ENCODE measurements around the gene MAN2A1.

The MAN2A1 gene

GRCh38 chr5:109681763-109682162, 8.0 kb upstream of the MAN2A1 start:
- DNase-seq (ENCODE audit: low read depth) = no peak

DNA sequence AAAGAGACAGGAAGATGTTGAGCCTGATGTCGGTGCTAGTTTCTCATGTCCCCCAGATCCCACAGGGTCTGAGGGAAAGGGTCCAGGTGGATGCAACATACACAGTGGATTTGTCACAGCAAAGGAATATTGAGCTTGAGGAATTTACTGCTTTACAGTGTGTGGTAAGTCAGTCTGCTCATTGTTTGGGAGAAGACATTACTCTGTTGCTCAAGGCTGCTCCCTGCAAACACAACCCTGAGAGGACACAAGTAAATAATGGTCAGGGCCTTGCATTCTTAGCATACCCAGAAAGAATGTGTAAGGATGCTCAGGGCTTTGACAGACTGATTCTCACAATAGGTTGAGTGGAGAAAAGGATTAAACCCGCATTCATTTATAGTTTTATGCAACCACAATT, 7.3 kb upstream of the MAN2A1 start:
- DNase-seq (ENCODE audit: low read depth) = no peak

DNA sequence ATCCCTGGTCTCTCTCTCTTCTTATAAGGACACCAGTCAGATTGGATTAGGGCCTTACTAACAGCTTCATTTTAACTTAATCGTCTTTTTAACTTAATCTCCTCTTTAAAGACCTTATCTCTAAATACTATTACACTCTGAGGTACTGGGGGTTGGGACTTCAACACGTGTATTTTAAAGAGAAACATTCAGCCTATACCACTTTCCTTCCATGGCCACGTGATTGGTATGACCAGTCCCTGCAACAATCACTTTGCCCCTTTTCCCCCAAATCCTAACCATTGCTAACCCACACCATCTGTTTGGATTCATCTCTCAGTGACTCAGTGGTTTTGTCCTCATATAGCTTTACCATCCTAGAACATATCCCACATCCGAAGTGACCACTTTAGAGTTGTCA, 3.8 kb upstream of the MAN2A1 start:
- no peak for DNase-seq (ENCODE audit: low read depth)

DNA sequence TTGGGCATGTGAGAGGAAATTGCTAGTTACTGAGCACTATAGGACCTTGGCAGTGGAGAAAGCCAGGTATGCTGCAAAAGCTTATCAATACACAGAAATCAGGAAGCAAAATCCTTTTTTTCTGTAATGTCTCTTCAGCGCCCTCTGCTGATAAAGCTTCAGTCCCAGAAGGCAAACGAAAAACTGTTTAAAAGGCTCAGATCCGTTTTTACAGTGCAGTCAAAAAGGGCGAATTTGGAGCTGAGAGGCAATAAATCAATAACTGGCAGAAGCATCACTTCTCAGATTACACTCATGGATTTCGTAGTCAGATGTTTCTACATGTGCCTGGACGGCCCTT, 1.1 kb upstream of the MAN2A1 start:
- no peak for DNase-seq (ENCODE audit: low read depth)

DNA sequence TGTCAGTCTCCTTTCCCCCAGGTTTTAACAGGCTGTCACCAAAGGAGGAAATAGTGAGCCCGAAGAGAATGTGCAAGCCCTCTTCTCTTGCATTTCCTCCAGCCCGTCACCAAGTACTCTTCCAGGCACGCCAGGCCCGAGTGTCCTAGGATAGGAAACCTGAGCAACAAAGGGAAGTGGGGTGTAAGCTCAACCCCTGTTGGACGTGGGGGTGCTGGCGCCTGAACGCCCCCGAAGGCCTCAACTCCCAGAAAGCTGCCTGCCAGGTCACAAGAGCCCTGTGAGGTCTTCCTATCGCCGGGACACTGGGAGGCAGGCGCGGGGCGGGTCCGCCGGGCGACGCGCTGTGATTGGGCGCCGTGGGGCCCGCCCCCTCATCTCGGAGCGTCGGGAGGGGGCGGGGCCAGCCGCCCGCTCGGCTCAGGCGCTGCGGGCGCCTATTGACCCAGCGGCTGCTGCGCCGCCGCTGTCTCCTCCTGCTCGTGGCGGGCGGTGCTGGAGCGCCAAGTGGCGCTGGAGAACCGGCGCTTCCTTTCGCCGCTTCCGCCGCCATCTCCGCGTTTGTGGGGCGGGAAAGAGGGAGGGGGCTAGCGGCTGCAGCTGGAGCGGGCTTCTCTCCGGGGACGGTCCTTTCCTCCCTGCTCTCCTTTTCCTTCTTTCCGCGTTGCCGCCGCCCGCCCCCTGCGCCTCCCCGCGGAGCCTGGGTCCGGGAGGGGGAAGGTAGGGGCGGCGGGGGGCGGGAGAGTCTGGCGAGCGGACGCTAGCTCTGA, 572 bp upstream of the MAN2A1 start:
- DNase-seq (ENCODE audit: low read depth) = no peak

DNA sequence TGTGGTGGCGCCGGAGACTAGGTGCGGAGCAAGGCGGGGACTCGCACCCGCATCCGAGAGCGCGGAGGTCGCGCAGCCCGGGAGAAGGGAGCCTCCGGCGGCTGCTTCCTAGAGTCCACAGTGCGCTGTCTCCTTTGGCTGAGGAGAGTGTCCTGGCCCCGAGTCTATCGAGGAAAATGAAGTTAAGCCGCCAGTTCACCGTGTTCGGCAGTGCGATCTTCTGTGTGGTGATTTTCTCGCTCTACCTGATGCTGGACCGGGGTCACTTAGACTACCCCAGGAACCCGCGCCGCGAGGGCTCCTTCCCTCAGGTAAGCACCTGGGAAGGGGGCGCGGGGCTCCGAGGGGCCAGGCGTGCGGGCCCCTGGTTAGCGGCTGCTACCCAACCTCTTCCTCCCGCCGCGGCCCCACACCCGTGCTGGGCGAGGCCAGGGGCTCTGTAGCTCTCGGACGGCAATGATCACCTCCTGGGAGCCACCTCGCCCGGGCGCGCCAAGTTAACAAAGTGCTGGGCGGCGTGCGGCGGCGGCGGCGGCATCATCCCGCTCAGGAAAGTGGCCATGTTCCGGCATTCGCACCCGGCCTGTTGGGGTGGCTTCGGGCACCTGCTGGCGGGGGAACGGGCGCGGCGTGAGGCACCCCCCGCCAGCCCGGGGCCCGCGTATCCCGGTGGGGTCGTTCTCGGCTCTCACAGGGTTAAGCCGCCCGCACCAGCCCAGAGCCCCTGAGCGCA, 681 bp downstream of the MAN2A1 start:
- no peak for DNase-seq (ENCODE audit: low read depth)

DNA sequence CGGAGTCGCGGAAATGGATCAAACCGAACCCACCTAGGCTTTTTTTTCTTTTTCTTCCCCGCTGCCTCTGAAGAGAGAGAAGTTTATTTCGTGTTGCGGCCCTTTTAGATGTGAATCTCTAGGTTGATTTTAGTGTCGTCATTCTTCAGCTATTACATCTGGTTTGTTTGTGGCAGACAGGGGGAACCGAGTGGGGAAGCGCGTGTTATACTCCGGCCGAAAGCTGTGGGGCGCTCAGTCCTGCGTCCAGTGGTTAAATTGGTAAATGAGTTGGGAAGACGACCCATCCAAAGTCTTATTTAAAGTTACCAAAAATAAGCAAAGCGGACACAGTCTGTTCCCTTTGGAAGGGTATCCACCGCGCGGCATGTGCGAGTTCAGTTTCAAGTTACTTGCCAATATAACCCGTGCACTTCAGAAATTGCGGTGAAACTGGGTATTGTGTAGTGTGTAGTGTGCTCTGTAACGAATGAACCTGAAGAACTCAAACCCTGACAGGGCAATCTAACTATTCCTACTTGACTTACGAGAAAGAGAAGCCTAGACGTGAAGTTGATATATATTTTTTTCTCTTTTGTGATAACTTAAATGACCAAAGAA, 1.3 kb downstream of the MAN2A1 start:
- no peak for DNase-seq (ENCODE audit: low read depth)

DNA sequence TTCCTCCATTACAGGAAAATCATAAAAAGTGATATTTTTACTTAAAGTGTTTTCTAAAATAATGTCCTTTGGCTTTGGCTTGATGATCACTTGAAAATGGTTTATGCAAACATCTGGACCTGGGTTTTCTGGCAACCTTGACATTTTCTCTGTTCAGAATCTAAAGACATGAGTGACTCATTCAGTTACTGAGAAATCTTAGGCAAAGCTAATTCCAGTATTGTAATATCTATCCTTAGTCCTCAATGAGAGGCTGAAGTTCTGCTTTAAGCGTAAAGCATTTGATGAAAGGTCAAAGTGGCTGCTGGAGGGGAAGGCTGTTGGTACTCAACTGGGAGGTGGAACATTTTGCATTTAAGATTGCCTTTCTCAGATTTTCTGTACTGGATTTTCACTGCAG, 2.3 kb downstream of the MAN2A1 start:
- DNase-seq (ENCODE audit: low read depth) = no peak

GRCh38 chr5:109692852-109693251, 3.1 kb downstream of the MAN2A1 start:
- no peak for DNase-seq (ENCODE audit: low read depth)

- no peak for DNase-seq (ENCODE audit: low read depth)
Measured at GRCh38 chr5:109693535-109694400, 4.0 kb downstream of the MAN2A1 start.

DNA sequence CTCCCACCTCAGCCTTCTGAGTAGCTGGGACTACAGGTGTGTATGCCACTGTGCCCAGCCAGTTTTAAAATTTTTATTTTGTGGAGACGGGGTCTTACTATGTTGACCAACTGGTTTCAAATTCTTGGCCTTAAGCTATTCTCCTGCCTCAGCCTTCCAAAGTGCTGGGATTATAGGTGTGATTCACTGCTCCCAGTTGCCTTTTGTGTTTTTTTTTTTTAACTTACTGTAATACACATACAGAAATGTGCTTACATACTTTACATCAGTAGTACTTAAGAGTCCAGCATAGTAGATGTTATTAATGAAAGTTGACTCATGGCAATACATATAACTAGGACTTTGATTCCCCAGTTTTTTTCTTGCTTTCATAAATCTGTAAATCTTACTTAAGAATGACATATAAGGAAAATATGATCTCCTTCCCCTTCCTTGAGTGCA, 4.7 kb downstream of the MAN2A1 start:
- no peak for DNase-seq (ENCODE audit: low read depth)

DNA sequence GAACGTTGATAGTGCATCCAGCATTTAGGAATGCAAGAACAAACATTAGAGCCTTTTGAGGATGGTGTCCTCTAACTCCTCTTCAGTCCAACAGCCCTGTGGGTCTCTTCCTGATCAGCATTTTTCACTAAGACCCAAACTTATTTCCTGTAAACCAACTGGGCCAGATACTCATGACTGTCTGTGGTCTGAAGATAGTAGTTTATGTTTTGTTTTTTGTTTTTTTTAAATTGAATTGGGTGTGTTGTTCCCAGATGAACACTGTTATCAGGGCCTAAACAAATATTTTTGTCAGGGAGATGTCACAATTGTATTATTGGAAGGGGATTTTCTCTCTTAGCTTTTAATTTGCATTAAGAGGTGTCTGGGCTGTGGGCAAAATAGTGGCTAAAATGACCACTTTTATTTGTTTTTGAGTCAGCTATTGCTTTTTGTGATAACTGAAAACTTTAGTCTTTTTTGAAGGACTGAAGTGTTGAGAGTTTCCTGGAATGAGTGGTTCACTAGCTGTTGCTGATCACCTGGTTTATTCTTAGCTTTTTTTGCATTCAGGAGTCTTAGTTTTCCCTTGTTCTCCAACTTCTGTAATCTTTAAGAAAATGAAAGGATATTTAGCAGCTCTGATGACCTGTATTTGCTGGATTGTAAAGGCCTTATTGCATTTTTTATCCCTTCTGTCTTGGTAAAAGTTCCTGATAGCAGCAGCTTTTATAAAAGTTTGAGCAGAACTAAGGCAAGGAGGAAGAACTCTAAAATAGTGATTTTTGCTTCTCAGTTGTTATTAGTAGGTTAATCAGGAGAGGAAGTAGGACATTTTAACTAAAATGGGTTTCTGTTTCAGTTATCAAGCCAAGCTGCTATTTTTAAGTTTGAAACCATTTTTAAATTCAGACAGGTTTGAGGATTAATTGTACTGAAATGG, 5.5 kb downstream of the MAN2A1 start:
- DNase-seq (ENCODE audit: low read depth) = no peak

GRCh38 chr5:109697339-109697738, 7.6 kb downstream of the MAN2A1 start:
- DNase-seq (ENCODE audit: low read depth) = no peak

DNA sequence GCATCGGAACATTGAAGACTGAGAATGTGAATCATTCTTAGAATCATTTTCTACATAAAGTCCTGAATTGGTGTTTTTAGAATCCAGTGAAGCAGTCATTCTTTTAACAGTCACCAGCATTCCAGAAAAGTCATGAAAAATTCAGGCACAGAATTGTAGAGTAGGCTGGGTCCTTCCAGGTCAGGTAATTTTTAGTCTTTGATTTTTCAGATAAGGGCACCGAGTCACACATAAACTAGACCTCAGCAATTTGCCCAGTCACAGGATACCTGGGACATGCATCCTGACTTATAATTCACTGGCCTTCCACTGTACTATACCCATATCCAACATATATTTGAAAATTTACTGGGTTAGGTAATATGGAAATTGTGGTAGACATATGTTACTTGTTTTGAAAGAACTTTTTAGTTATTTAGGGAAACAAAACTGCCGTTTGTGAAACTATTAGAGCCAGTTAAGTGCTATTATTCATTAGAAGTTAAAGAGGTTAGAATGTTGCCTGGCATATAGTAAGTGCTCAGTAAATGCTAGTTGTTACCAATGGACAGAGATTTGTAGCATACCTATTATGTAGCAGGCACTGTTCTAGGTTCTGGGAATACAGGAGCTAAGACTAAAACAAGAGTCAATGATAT, 10.9 kb downstream of the MAN2A1 start:
- DNase-seq (ENCODE audit: low read depth) = no peak

- no peak for DNase-seq (ENCODE audit: low read depth)
Measured at GRCh38 chr5:109701252-109701651, 11.5 kb downstream of the MAN2A1 start.

GRCh38 chr5:109701792-109702191, 12.1 kb downstream of the MAN2A1 start:
- no peak for DNase-seq (ENCODE audit: low read depth)

DNA sequence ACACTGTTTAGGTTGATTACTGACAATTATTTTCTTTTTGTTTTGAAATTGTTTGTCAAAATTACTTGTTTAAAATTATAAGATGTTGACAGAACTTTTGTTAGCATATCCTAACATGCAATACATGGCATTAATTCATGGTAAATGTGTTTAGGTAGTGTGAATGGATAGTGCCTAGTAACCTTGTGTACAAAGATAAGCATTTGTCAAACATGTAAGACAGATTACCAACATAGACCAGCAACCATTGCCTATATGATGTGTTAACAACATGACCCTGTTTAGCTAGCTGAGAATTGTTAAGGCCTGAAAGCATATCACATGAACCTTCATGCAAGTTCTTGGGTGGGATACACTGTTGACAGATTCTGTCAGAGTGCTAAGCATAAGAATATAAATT, 13.4 kb downstream of the MAN2A1 start:
- DNase-seq (ENCODE audit: low read depth) = no peak

- no peak for DNase-seq (ENCODE audit: low read depth)
Measured at GRCh38 chr5:109703829-109704228, 14.1 kb downstream of the MAN2A1 start.

DNA sequence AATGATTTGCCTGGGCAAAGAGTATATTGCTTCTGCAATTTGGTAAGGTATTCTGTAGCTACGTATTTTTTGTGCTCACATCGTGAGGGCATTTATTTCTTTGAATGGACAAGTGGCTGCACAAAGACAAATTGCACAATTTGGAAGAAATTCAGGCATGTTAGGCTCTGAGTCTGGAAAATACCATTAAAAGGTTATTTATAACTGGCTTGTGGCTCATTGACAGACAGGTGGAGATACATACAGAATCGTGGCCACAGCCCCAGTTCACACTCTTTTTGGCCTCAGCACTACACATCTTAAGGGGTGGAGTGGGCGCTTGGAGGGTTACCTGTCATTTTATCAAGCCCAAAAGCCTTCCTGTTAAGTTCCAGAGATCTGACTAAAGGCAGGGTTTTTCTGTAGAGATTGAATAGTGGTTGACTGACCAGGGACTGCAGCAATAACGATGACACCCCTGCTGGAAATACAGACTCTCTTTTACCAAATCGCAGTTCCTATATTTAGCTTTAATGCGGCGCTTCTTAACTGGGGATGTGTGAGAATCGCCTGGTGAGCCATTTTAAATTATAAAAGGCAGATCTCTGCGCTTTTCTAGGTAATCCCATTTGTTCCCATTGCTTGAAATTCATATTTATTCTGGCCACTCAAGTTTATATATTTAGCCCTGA, 14.7 kb downstream of the MAN2A1 start:
- no peak for DNase-seq (ENCODE audit: low read depth)

GRCh38 chr5:109705596-109705995, 15.9 kb downstream of the MAN2A1 start:
- DNase-seq (ENCODE audit: low read depth) = no peak
